A673 (cell line): ENCODE results near the gene GNA15.

Experiments
- EZH2 ChIP-seq: fragments of 200-600 bp; sonication (generic); IDR thresholded peaks from 2 replicates; pipeline ENCODE4 v1.6.1; 2017; ENCODE audit warnings: borderline replicate concordance, low read depth, mild to moderate bottlenecking, mixed read lengths, antibody characterized with exemption, low read length; ENCODE audit not compliant: poor library complexity, severe bottlenecking
- TF ChIP-seq, protein P1 (sequence below): fragments of 300-800, 200-600 bp; sonication (generic); conservative IDR thresholded peaks from 2 replicates; pipeline ENCODE4 v1.5.1; 2017; ENCODE audit warnings: low read depth, mild to moderate bottlenecking, antibody characterized with exemption, low read length, moderate library complexity, mixed read lengths

DNA sequence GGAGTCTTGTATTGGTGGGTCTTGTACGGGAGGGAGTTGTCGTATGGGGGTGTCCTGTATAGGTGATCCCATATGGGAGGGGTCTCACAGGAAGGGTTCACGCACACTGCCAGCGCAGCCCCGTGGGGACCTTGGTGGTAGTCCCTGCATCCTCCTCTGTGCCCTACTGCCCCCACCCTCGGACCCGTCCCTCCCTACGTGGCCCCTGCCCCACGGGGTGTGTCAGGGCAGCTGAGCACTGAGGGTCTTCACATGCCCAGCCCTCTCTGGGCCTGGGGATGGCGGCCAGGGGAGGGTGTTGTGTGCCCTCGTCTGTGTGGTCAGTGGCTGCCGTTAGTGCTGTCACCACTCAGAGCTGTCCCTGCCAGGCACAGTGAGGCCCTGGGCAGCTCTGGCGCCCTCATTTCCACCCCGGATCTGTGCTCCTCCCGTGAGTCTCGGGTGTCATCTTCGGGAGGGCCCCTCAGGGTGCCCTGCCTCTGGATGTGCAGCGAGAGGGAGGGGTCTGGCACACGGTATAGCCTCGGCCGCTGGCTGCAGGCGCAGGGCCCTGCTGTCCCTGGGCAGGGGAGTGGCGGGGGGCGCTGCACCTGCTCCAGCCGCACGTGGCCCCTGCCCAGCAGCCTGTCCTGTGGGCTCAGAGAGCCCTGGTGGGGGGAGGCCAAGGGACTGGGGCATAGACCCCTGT lies 16.0 kb upstream of the GNA15 start:
- TF ChIP-seq, protein P1, sequence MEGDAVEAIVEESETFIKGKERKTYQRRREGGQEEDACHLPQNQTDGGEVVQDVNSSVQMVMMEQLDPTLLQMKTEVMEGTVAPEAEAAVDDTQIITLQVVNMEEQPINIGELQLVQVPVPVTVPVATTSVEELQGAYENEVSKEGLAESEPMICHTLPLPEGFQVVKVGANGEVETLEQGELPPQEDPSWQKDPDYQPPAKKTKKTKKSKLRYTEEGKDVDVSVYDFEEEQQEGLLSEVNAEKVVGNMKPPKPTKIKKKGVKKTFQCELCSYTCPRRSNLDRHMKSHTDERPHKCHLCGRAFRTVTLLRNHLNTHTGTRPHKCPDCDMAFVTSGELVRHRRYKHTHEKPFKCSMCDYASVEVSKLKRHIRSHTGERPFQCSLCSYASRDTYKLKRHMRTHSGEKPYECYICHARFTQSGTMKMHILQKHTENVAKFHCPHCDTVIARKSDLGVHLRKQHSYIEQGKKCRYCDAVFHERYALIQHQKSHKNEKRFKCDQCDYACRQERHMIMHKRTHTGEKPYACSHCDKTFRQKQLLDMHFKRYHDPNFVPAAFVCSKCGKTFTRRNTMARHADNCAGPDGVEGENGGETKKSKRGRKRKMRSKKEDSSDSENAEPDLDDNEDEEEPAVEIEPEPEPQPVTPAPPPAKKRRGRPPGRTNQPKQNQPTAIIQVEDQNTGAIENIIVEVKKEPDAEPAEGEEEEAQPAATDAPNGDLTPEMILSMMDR, result no peak
- TF ChIP-seq EZH2, result no peak
